NCI-H460 (cell line): ENCODE data around the gene NEIL1. TPM values are rescaled to one million over a fixed set of nuclear protein-coding genes. Genes with fewer than 3 reads are reported as not detected.
A peak's percentile ranks its signal among the peaks of the same experiment; 100 is the strongest.
"Not testable (repeated sequence)": the region's sequence is repeated elsewhere in the genome, so short reads cannot be mapped to it uniquely, and the experiment has no call there.

ENCODE experiments used
- DNase-seq: peaks from one replicate; pipeline ENCODE4 v3.0.0-alpha.2; 2016; ENCODE audit warnings: low read depth; ENCODE audit errors: extremely low read depth
- total RNA-seq: library from RNA; depleted of rRNA; stranded (reverse); fragments of >200 nt; shearing (Covaris generic); gene quantifications from 2 replicates; pipeline ENCODE4 v1.2.3, GENCODE V29; 2014

Gene NEIL1
- total RNA-seq, 1 experiment from 2014 or later, result 3.7 TPM

DNA sequence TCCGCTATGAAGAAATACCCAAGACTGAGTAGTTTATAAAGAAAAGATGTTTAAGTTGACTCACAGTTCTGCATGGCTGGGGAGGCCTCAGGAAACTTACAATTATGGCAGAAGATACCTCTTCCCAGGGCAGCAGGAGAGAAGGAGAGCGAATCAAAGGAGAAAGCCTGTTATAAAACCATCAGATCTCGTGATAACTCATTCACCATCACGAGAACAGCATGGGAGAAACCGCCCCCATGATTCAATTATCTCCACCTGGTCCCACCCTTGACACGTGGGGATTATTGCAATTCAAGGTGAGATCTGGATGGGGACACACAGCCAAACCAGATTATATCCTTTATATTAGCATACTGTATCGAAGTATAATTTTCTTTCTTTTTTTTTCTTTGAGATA lies 14.7 kb upstream of the NEIL1 start:
- DNase-seq, result not testable (repeated sequence)

GRCh38 chr15:75333654-75334419 lies 13.0 kb upstream of the NEIL1 start:
- not testable (repeated sequence) for DNase-seq

DNA sequence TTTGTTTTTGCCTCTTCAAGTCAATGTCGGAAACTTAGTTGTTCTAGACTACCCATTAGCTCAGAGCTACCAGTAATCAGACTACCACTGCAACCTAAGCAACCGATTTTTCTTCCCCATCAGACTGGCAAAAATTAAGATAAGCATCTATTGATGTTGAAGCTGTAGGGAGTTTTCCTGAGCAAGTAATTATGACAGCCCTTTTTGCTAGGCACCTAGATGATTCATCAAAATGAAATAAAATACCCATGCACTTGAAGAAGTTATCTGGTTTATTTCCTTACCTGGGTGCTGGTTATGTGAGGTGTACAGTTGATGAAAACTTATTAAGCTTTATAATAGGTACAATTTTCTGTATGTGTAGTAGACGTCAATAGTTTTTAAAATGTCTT lies 11.5 kb upstream of the NEIL1 start:
- no peak for DNase-seq

- peak; percentile 92 for DNase-seq
Measured at GRCh38 chr15:75335705-75336355, 11.0 kb upstream of the NEIL1 start, which contains the start of gene COMMD4. TSS of gene COMMD4 (plus strand) at chr15:75336063. CDS start at chr15:75336090, 27 bp downstream.

GRCh38 chr15:75338661-75339240 lies 8.1 kb upstream of the NEIL1 start:
- no peak for DNase-seq

GRCh38 chr15:75339531-75340240 lies 7.2 kb upstream of the NEIL1 start:
- DNase-seq, result no peak

DNA sequence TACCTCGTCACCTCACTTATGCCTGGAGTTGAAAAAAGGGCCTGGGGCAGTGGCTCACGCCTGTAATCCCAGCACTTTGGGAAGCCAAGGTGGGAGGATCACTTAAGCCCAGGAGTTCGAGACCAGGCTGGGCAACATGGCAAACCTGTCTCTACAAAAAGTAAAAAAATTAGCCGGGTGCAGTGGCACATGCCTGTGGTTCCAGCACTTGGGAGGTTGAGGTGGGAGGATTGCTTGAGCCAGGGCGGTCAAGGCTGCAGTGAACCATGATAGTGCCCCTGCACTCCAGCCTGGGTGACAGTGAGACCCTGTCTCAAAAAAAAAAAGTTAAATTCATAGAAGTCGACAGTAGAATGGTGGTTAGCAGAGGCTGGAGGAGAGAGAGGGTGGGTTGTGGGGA lies 4.6 kb upstream of the NEIL1 start:
- no peak for DNase-seq

GRCh38 chr15:75343953-75344352 lies 2.9 kb upstream of the NEIL1 start:
- DNase-seq, result not testable (repeated sequence)

- peak; percentile 20 for DNase-seq
Measured at GRCh38 chr15:75347222-75348033, 589 bp downstream of the NEIL1 start.

DNA sequence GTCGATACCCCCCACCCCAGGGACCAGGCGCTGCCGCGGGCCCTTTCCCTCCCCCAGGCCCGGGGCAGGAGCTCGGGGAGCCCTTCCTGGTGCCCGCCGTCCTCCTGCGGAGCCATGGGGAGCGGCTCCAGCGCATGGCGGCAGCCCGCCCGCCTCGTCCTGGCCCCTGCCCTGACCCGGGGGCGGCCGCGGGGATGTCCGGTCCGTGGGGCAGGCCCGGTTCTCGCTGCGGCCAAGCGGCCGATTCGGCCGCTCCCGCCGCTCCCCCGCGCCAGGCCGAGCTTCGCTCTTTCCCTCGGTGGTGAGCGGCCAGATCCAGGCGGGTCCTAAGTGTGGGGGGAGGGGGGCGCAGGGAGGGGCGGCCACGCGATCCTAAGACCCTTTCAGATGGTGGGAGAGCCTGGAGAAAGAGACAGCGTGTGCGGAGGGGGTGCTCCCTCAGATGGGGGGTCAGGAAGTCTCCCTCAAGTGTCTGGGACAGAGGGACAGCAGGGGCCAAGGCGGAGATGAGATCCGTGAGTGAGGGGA lies 1.3 kb downstream of the NEIL1 start:
- no peak for DNase-seq

DNA sequence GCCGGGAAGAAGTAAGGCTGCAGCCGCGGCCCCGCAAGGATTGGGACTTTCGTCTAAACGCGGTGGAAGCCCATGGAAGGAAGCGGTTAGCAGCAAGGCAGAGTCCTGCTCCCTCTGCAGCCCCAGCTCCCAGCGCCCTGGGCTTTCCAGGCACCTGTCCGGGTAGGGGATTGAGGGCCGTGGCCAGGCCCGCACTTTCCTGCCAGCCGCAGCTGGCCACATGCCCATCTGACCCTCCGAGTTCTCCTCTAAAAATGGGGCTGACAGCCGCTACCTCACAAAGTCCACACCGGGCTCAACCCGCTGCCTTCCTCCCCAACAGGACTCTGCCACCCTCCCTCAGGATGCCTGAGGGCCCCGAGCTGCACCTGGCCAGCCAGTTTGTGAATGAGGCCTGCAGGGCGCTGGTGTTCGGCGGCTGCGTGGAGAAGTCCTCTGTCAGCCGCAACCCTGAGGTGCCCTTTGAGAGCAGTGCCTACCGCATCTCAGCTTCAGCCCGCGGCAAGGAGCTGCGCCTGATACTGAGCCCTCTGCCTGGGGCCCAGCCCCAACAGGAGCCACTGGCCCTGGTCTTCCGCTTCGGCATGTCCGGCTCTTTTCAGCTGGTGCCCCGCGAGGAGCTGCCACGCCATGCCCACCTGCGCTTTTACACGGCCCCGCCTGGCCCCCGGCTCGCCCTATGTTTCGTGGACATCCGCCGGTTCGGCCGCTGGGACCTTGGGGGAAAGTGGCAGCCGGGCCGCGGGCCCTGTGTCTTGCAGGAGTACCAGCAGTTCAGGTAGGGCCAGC lies 1.9 kb downstream of the NEIL1 start:
- no peak for DNase-seq

- not testable (repeated sequence) for DNase-seq
Measured at GRCh38 chr15:75349351-75349669, 2.5 kb downstream of the NEIL1 start.

DNA sequence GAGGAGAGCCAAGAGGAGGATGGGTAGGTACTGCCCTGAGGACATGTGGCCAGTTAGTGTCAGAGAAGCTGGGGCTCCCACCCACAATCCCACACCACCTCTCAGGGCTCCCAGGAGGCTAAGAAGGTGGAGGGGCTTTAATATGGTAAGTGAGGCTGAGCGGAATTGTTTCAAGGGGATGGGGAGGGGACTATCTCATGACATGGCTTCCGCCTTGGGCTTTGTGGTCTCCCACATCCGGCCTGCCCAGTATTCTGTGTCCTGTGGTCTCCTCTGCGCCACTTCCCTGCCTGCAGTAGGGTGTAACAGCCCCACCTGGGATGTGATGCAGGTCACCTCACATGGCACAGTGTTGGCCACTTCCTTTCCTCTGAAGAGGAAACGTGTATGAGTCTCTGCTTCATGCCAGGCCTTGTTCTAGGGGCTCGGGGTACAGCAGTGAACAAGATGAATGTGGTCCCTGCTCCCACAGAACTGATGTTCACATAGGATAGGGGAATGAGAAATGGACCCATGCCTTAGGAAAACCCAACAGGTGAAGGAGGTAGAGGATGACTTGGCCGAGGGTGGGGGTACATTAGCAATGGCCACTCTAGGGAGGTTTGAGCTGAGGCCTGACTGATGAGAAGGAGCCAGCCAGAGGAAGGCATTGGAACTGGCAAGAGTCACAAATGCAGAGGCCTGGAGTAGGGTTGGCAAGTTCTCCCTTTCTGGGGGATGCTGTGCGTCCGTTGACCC lies 3.2 kb downstream of the NEIL1 start:
- DNase-seq, result no peak

DNA sequence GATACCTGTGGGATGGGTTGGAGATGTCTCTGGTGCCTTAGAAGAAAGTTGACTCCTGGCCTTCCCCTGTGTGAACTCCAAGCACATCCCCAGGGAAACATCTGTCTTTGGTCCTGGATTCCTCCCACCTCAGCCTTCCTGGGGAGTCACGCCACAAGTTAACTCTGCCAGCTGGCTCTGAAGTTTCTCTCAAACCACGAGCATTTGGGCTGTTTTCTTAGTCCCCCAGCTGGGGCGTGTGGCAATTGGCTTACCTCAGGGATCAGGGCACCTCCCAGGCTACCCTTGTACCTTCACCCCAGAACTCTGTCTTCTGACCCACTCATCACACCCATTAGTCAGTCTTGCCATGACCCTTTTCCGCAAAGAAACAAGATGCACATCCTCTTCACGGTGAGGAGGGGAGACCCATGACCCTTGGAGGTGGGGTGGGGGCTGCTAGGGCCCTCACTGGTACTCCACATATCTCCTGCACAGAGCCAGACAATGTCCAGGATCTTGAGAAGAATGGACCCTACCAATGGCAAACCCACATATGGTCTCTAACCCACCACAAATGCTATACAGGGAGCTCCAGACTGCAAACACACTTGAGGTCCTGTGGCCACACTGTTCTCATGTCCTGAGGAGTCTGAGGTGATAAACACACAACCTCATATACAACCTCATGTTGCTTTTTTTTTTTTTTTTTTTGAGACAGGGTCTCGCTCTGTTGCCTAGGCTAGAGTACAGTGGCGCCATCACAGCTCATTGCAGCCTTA lies 3.9 kb downstream of the NEIL1 start:
- DNase-seq, result no peak

GRCh38 chr15:75352186-75353080 lies 5.6 kb downstream of the NEIL1 start:
- no peak for DNase-seq

DNA sequence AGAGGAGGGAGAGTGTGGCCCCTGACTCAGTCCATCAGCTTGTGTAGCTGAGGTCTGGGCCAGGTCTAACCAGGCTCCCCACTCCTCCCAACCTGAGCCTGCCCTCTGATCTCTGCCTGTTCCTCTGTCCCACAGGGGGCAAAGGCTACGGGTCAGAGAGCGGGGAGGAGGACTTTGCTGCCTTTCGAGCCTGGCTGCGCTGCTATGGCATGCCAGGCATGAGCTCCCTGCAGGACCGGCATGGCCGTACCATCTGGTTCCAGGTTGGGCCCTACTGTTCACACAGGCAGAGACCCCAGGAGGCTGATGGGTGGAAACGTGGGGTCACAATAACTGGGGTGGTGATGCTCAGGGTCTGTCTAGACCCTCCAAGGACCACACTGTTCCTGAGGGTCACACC lies 6.8 kb downstream of the NEIL1 start:
- no peak for DNase-seq

DNA sequence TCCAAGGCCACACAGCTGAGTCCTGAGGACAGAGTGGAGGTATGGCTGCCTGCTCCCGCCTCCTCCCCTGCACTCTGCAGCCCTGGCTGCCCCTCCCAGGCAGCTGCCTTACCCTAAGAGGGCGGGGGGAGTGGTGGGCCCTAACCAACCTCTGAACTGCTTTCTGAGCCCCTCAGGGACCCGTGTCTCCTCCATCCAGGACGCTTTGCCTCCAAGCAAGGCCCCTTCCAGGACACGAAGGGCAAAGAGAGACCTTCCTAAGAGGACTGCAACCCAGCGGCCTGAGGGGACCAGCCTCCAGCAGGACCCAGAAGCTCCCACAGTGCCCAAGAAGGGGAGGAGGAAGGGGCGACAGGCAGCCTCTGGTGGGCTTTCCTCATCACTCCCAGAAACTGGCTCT lies 7.6 kb downstream of the NEIL1 start:
- no peak for DNase-seq
